EH (cell line): ENCODE data around the gene SEMA6A.

ENCODE experiments used
- DNase-seq: peaks from one replicate; pipeline ENCODE4 v3.0.0-alpha.2; 2015; ENCODE audit warnings: low read depth

Gene SEMA6A

GRCh38 chr5:116522356-116523136, 52.1 kb downstream of the SEMA6A start:
- no peak for DNase-seq

- no peak for DNase-seq
Measured at GRCh38 chr5:116521173-116521872, 53.3 kb downstream of the SEMA6A start.

GRCh38 chr5:116520771-116521170, 53.9 kb downstream of the SEMA6A start:
- no peak for DNase-seq

- DNase-seq = no peak
Measured at GRCh38 chr5:116518423-116518822, 56.2 kb downstream of the SEMA6A start.

- DNase-seq = no peak
Measured at GRCh38 chr5:116517488-116517887, 57.1 kb downstream of the SEMA6A start.

- no peak for DNase-seq
Measured at GRCh38 chr5:116516021-116516420, 58.6 kb downstream of the SEMA6A start.

GRCh38 chr5:116514421-116514970, 60.1 kb downstream of the SEMA6A start:
- no peak for DNase-seq

- DNase-seq = peak; percentile 9
Measured at GRCh38 chr5:116510517-116510916, 64.1 kb downstream of the SEMA6A start.

GRCh38 chr5:116509483-116510244, 65.0 kb downstream of the SEMA6A start:
- no peak for DNase-seq

GRCh38 chr5:116508835-116509234, 65.8 kb downstream of the SEMA6A start:
- DNase-seq = no peak

- DNase-seq = no peak
Measured at GRCh38 chr5:116507941-116508655, 66.5 kb downstream of the SEMA6A start.

- DNase-seq = no peak
Measured at GRCh38 chr5:116507051-116507537, 67.5 kb downstream of the SEMA6A start.

GRCh38 chr5:116506488-116506887, 68.1 kb downstream of the SEMA6A start:
- DNase-seq = no peak

- no peak for DNase-seq
Measured at GRCh38 chr5:116504593-116505166, 69.9 kb downstream of the SEMA6A start.

GRCh38 chr5:116502616-116503015, 72.0 kb downstream of the SEMA6A start:
- peak; percentile 5 for DNase-seq

- no peak for DNase-seq
Measured at GRCh38 chr5:116502138-116502537, 72.5 kb downstream of the SEMA6A start.

GRCh38 chr5:116498503-116499048, 76.0 kb downstream of the SEMA6A start:
- DNase-seq = no peak

- DNase-seq = no peak
Measured at GRCh38 chr5:116497631-116498030, 77.0 kb downstream of the SEMA6A start.

GRCh38 chr5:116495786-116496357, 78.8 kb downstream of the SEMA6A start:
- DNase-seq = no peak

GRCh38 chr5:116494784-116495450, 79.7 kb downstream of the SEMA6A start:
- no peak for DNase-seq
